Measurements from ENCODE around the gene COL11A1. TPM values are rescaled to one million over a fixed set of nuclear protein-coding genes. Genes with fewer than 3 reads are reported as not detected.

The COL11A1 gene
- total and polyA plus RNA-seq, 2 donors (not counting 3 experiments of a cell fraction or from before 2014, with no cell fraction given), result not detected

GRCh38 chr1:102952400-102952799 is 155.9 kb downstream of the COL11A1 start:
- no peaks in the 10 kb centered on the region for H3K36me3 ChIP-seq (ENCODE audit: control insufficient read depth in 2 of 2, extremely low read depth in 1 of 2, insufficient read depth in 2 of 2, low read length in 2 of 2)
- no peak overlapping the region for H3K27ac ChIP-seq (ENCODE audit: insufficient read depth, low read depth, low read length)
- H3K9me3 ChIP-seq (replicated peaks; ENCODE audit: control insufficient read depth, insufficient read depth, low read length), result no peaks in the 10 kb centered on the region
- no peak for DNase-seq (ENCODE audit: low read depth, low spot score)
- H3K9ac ChIP-seq (replicated peaks; ENCODE audit: extremely low read depth, insufficient read depth, low read length), result no peak overlapping the region
- no peaks in the 10 kb centered on the region for H3K79me2 ChIP-seq (ENCODE audit: control insufficient read depth, insufficient read depth, low read length)
- H3K4me3 ChIP-seq (replicated peaks in 1 of 3; ENCODE audit: insufficient read depth in 1 of 3, low read depth in 1 of 3, low read length in 3 of 3), result no peak overlapping the region
- ChIA-PET POLR2A (no interaction called here), CTCF (no interaction called here)
- H3K27me3 ChIP-seq (ENCODE audit: control insufficient read depth in 2 of 2, insufficient read depth in 2 of 2, low read length in 2 of 2), result no peaks in the 10 kb centered on the region
- no peaks in the 10 kb centered on the region for H3K4me1 ChIP-seq (ENCODE audit: control insufficient read depth, extremely low read depth, insufficient read depth, low read length)
- intact Hi-C loops (cut with micrococcal nuclease) (no loop called here), dilution Hi-C loops (cut with MboI; ENCODE audit: extremely low pct_ligation_motif_present, low sequenced_read_pairs) (no loop called here)
- no peak overlapping the region for H3K4me2 ChIP-seq (ENCODE audit: insufficient read depth, low read length)
- TF ChIP-seq MAX (IDR thresholded peaks at IDR 0.05; ENCODE audit: insufficient read depth, insufficient read length) (no peak), EZH2 (IDR thresholded peaks at IDR 0.05; ENCODE audit: borderline replicate concordance, low read depth, low read length, severe bottlenecking) (no peak), CTCF (IDR thresholded peaks at IDR 0.05; ENCODE audit: extremely low read depth in 1 of 2, insufficient read depth in 1 of 2, low read depth in 1 of 2, low read length in 2 of 2) (no peak), JUN (IDR thresholded peaks at IDR 0.05; ENCODE audit: borderline replicate concordance, insufficient read depth, insufficient read length, low read depth) (no peak), GATA2 (IDR thresholded peaks at IDR 0.05; ENCODE audit: insufficient read depth, insufficient read length, low read depth, low read length) (no peak), POLR2AphosphoS5 (IDR thresholded peaks at IDR 0.05; ENCODE audit: insufficient read depth, low read depth, low read length) (no peak), POLR2A (IDR thresholded peaks at IDR 0.05; ENCODE audit: low read depth, low read length) (no peak), FOS (IDR thresholded peaks at IDR 0.05; ENCODE audit: borderline replicate concordance, insufficient read depth, low read length) (no peak), MYC (IDR thresholded peaks at IDR 0.05; ENCODE audit: low read depth, low read length) (no peak)
- no peaks in the 10 kb centered on the region for H3K9me1 ChIP-seq (replicated peaks; ENCODE audit: control insufficient read depth, extremely low read depth, insufficient read depth, low read length)
- no peak overlapping the region for H2AFZ ChIP-seq (ENCODE audit: low read depth, low read length)
- no TSS peak for BruUV-seq (replicated peaks)
- FAIRE-seq, result no peak
- H4K20me1 ChIP-seq (replicated peaks; ENCODE audit: control insufficient read depth, extremely low read depth, insufficient read depth, low read length), result no peaks in the 10 kb centered on the region
